ENCODE measurements around the gene ZNF469.
"Not testable (repeated sequence)": the region's sequence is repeated elsewhere in the genome, so short reads cannot be mapped to it uniquely, and the experiment has no call there.

The ZNF469 gene

DNA sequence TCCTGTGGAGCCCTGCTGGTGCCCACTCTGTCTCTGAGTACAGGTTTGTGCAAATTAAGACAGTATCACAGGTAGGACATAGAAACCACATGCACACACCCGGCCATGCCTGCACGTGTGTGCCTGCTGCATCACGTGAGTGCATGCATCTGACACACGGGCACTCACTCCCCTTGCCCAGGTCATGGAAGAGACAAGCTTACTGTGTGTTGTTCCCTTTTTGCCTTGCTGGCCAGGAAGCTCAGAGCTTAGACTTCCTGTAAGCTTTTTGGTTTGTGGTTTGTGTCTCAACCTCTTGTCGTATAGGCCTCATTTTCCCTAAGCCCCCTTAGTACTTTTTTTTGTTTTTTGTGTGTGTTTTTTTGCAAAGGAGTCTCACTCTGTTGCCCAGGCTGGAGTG is 25.0 kb downstream of the ZNF469 start:
- H3K4me1 Mint-ChIP-seq (ENCODE audit: low read depth) = peaks cover 31% of the 10 kb centered on the region
- H3K27ac Mint-ChIP-seq = peak overlapping the region; percentile 16
- H3K9me3 Mint-ChIP-seq = no peaks in the 10 kb centered on the region
- H3K27me3 Mint-ChIP-seq = peaks cover 10% of the 10 kb centered on the region
- no peak overlapping the region for H3K4me3 Mint-ChIP-seq
- intact Hi-C loops (cut with micrococcal nuclease) = no loop called here
- H3K36me3 Mint-ChIP-seq (ENCODE audit: low read depth) = no peaks in the 10 kb centered on the region

DNA sequence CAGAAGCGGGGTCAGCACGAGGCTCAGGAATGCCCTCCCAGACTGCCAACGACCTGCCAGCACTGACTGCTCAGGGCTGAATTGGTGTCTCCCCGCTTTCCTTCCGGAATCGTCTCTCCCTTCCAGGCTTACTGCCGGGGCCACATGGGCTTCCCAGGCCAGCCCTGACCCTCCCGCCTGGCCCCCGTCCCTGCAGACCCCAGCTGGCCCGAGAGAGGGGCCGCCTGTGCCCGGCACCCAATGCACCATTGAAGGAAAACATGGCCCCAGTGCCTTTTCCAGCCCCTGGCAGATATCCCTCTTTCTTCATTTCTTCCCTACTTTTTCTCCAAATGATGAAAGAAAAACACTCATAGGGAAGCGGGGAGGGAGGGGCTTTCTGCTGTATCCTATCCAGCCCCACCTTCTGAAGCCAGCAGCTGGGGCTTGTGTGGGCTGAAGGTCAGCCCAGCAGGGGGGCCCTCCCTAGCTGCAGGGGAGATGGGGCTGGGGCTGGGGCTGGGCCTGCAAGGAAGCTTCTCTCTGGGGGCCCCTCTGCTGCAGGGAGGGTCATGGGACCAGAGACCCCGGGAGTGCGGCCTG is 25.9 kb downstream of the ZNF469 start:
- Mint-ChIP-seq H3K36me3 (ENCODE audit: low read depth) (no peaks in the 10 kb centered on the region), H3K4me3 (no peak overlapping the region), H3K27me3 (peaks cover 8% of the 10 kb centered on the region), H3K4me1 (ENCODE audit: low read depth) (peaks cover 31% of the 10 kb centered on the region), H3K27ac (peak overlapping the region; percentile 16), H3K9me3 (no peaks in the 10 kb centered on the region)
- intact Hi-C loops (cut with micrococcal nuclease) = no loop called here

DNA sequence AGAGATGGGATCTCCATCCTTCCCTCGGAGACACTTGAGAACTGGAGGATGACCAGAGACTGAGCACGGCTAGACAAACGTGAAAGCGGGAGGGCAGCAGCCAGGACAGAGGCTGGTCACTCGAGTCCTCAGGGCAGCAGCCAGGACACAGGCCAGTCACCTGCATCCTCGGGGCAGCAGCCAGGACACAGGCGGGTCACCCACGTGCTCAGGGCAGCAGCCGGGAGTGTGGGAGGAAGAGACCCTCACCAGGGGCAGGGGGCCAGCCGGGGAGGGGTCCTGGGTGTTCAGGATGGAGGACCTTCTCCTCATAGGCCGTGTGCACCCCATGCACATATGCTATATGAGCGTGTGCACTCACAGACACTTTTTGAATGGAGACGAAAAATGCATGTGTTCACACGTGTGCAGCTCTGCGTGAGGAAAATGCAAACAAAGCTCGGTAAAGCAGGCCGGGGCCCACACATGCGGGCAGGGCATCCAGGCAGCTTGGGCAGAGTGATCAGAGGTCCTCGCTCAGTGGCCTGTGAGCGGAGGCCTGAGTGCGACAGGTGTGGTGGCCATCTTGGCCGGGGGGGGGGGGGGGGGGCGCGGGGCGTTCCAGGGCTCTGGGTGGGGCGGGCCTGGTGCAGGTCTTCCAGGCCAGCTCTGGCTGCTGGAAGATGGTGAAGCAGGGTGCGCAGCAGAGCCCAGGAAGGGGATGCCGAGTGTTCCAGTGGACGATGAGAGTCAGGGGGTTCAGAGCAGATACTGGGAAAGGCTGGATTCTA is 26.7 kb downstream of the ZNF469 start:
- intact Hi-C loops (cut with micrococcal nuclease) = no loop called here
- H3K27me3 Mint-ChIP-seq = peaks cover 3% of the 10 kb centered on the region
- H3K9me3 Mint-ChIP-seq = no peaks in the 10 kb centered on the region
- no peak overlapping the region for H3K4me3 Mint-ChIP-seq
- no peaks in the 10 kb centered on the region for H3K36me3 Mint-ChIP-seq (ENCODE audit: low read depth)
- peaks cover 31% of the 10 kb centered on the region for H3K4me1 Mint-ChIP-seq (ENCODE audit: low read depth)
- H3K27ac Mint-ChIP-seq = no peak overlapping the region

DNA sequence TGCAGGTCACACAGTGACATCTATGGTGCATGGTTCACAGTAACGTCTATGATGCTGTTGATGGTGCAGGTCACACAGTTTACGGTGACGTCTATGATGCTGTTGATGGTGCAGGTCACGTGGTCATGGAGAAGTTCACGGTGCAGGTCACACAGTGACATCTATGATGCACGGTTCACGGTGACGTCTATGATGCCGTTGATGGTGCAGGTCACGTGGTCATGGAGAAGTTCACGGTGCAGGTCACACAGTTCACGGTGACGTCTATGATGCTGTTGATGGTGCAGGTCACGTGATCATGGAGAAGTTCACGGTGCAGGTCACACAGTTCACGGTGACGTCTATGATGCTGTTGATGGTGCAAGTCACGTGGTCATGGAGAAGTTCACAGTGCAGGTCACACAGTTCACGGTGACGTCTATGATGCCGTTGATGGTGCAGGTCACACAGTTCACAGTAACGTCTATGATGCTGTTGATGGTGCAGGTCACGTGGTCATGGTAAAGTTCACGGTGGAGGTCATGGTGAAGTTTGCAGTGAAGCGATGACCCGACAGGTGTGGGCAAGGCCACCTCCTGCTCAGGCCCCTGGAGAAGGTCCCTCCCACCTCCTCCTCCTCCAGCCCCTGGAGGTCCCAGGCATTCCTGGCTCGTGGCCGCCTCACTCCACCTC is 27.7 kb downstream of the ZNF469 start:
- H3K4me3 Mint-ChIP-seq; H3K27ac Mint-ChIP-seq; H3K9me3 Mint-ChIP-seq; H3K27me3 Mint-ChIP-seq; intact Hi-C loops (cut with micrococcal nuclease); H3K36me3 Mint-ChIP-seq (ENCODE audit: low read depth): not testable (repeated sequence)
- peaks cover 31% of the 10 kb centered on the region for H3K4me1 Mint-ChIP-seq (ENCODE audit: low read depth)

DNA sequence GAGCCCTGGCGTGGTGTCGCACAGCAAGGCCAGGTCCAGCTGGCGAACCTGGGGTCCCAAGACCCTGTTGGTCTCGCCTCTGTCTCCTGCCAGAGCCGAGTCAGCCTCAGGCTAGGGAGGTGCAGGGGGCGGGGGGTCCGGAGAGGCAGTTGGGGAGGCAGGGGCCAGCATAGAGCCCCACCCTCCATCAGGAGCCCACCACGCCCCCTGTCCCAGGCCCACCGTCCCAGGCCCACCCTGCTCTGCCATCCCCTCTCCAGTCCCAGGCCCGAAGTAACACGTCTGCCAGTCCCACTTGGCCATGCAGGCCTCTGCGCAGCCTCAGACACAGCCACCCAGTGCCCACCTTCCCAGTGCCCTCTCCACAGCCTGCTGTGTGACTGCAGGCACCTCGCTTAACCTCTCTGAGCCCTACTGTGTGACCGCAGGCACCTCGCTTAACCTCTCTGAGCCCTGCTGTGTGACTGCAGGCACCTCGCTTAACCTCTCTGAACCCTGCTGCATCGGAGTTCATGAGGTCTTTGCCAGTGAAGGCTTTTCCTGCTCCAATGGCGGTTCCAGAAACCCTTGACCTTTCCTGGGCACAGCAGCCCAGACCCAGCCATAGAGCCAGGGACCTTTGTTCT is 29.3 kb downstream of the ZNF469 start:
- Mint-ChIP-seq H3K36me3 (ENCODE audit: low read depth) (no peaks in the 10 kb centered on the region), H3K9me3 (no peaks in the 10 kb centered on the region), H3K27me3 (no peaks in the 10 kb centered on the region), H3K27ac (no peak overlapping the region), H3K4me3 (no peak overlapping the region), H3K4me1 (ENCODE audit: low read depth) (peaks cover 28% of the 10 kb centered on the region)
- intact Hi-C loops (cut with micrococcal nuclease) = no loop called here

DNA sequence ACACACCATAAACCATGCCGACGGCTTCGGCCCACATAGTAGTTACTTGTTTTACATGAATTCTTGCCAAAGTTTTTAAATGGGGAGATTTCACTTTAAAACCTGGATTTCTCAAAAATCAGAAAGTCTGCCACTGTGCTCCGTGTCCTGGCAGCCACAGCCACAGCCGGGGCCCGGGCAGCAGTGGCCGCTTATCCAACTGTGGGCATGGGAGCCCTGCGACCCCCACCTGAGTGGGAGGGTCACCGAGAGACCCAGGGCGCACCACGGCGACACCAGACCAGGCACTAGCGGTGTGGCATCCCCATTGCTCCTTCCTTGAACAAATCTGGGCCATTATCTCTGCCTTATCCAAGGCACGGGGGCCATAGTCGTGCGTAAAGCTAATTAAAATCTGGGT is 30.0 kb downstream of the ZNF469 start:
- Mint-ChIP-seq H3K36me3 (ENCODE audit: low read depth) (no peaks in the 10 kb centered on the region), H3K4me3 (no peak overlapping the region), H3K4me1 (ENCODE audit: low read depth) (peaks cover 21% of the 10 kb centered on the region), H3K27ac (no peak overlapping the region), H3K27me3 (no peaks in the 10 kb centered on the region), H3K9me3 (no peaks in the 10 kb centered on the region)
- intact Hi-C loops (cut with micrococcal nuclease) = no loop called here

DNA sequence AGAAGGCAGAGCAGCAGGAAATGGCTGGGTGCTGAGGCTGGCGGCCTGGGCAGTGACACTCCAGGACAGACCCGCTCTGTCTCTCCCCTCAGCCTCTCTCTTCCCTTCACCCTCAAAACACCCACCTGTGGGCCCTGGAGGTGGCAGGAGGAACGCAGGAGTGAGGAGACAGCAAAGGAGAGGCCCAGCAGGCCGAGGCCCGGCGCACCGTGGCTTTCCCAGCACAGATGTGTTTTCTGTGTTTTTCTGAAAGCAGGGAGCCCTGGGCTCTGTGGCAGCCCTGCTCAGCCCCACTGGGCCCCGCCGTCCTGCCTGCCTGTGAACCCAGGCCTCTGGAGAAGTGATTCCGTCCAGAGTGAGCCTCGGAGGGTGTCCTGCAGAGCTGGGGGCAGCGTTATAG is 30.5 kb downstream of the ZNF469 start:
- Mint-ChIP-seq H3K27me3 (peaks cover 2% of the 10 kb centered on the region), H3K36me3 (ENCODE audit: low read depth) (no peaks in the 10 kb centered on the region), H3K4me1 (ENCODE audit: low read depth) (peaks cover 16% of the 10 kb centered on the region), H3K4me3 (no peak overlapping the region), H3K27ac (no peak overlapping the region), H3K9me3 (no peaks in the 10 kb centered on the region)
- intact Hi-C loops (cut with micrococcal nuclease) = no loop called here

DNA sequence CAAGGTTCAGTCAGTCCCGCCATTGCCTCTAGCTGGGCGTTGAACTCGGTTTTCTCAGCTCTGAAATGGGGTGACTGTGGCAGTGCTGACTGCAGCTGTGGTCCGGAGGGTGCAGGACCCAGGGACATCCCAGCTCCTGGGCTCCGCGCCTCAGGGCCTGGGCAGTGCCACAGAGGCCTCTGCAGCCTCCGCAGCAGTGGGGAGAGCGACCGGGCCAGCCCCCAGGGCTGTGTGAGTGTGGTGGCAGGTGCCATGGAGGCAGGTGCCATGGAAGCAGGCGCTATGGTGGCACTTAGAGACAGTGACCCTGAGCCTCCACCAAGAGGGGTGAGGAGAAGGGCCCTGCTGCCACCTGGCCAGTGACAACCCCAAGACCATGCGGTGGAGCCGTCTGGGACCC is 30.9 kb downstream of the ZNF469 start:
- no peaks in the 10 kb centered on the region for H3K36me3 Mint-ChIP-seq (ENCODE audit: low read depth)

DNA sequence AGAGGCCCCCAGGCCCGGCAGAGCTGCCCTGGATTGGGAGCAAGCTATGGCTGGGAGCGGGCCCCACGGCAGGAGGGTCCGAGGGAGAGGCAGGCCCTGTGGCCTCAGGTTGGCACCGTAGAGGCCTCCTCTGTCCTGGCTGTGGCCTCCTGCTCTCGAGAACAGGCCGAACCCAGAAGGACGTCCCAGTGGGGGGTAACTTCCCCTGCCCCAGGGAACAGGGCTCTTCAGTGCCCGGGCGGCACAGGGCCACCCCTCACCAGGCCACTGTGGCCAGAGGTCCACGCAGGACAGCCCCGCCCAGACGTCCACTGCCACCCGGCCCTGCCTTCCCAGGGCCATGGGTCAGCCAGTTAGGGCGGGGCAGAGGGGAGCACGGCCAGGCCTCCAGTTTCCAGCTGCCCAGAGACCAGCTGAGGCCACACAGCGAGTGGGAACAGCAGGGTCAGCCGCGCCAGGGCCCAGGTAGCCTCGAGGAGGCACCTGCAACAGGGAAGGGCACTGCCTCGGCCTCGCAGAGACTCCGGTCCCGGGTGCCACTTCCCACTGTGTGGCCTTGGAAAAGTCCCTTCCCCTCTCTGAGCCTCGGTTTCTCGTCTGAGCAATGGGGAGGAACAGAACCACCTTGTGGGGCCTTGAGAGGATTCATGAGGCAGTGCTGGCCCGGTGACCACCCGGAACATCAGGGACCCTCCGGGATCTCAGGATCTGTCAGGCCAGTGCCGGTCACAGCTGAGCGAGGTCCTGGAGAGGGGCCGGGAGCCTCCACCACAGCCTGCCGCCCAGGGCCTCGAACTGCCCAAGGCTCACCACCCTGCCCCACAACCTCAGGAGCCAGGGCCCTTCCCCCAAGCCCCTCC is 32.0 kb downstream of the ZNF469 start:
- H3K27ac Mint-ChIP-seq = no peak overlapping the region
- peaks cover 11% of the 10 kb centered on the region for H3K27me3 Mint-ChIP-seq
- no peaks in the 10 kb centered on the region for H3K36me3 Mint-ChIP-seq (ENCODE audit: low read depth)
- intact Hi-C loops (cut with micrococcal nuclease) = no loop called here
- H3K9me3 Mint-ChIP-seq = no peaks in the 10 kb centered on the region
- H3K4me1 Mint-ChIP-seq (ENCODE audit: low read depth) = peaks cover 4% of the 10 kb centered on the region
- no peak overlapping the region for H3K4me3 Mint-ChIP-seq

More for the DNA sequence above, 30.9 kb downstream of the ZNF469 start:
- intact Hi-C loops (cut with micrococcal nuclease) = no loop called here
- Mint-ChIP-seq H3K4me1 (ENCODE audit: low read depth) (peaks cover 12% of the 10 kb centered on the region), H3K4me3 (no peak overlapping the region), H3K27ac (no peak overlapping the region), H3K27me3 (peaks cover 4% of the 10 kb centered on the region), H3K9me3 (no peaks in the 10 kb centered on the region)

DNA sequence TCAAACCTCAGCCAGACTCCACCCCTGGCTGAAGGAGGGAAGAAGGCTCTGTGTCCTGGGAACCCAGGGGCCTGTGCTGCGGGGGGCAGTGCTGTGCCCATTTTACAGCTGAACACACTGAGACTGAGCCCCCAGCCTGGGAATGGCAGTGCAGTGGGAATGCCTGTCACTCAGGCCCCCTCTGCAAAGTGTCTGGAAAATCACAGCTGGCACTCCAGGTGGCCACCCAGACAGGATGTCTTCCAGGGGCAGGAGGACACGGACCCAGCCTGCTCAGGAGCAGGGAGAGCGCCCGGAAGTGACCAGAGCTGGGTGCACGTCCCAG is 32.6 kb downstream of the ZNF469 start:
- H3K9me3 Mint-ChIP-seq = no peaks in the 10 kb centered on the region
- intact Hi-C loops (cut with micrococcal nuclease) = no loop called here
- no peak overlapping the region for H3K27ac Mint-ChIP-seq
- no peaks in the 10 kb centered on the region for H3K4me1 Mint-ChIP-seq (ENCODE audit: low read depth)
- H3K4me3 Mint-ChIP-seq = no peak overlapping the region
- peaks cover 16% of the 10 kb centered on the region for H3K27me3 Mint-ChIP-seq
- H3K36me3 Mint-ChIP-seq (ENCODE audit: low read depth) = no peaks in the 10 kb centered on the region

DNA sequence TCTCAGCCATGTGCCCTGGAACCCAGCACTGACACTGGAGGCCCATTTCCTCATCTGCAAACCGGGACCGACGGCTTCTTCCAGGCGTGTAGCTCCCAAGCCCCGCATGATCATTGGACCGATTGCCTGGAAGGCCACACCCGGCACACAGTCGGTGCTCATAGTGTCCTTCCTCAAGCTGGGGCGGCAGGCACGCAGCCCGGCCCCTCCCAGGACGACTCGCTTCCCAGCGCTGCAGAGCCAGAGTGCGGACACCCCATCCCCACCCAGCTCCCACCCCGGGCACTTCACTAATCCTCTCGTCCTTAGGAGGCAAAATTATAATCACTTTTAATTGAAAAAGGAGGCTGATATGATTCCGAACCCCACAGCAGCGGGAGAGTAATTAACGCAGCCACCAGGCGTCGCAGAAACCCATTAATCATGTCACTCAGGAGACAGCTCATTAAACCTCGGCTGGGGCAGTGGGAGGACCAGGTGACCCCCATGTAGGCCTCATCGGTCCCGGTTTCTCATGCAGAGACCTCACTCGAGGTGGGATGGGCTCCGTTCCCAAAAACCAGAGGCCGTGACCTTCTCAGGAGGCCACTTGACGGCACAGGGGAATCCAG is 33.1 kb downstream of the ZNF469 start:
- Mint-ChIP-seq H3K4me1 (ENCODE audit: low read depth) (no peaks in the 10 kb centered on the region), H3K9me3 (no peaks in the 10 kb centered on the region), H3K27ac (no peak overlapping the region), H3K4me3 (no peak overlapping the region), H3K36me3 (ENCODE audit: low read depth) (no peaks in the 10 kb centered on the region), H3K27me3 (peaks cover 20% of the 10 kb centered on the region)
- intact Hi-C loops (cut with micrococcal nuclease) = no loop called here

DNA sequence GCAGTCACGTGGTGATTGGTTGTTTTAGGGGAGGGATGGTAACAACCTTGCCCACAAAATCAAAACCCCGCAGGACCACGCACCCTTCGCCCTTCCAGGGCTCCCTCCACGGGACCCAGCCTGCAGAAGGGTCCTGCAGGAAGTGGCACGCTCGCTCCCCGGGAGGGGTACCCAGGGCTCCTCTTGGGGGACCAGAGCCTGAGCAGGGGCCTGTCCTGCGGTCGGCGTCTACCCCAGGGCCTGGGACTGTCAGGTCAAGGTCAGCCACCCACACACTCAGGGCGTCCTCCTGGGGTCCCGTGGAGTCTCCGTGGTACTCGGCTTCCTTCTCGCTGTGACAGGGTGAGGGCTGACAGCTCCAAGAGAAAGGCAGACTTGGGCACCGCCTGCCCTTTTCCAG is 33.9 kb downstream of the ZNF469 start:
- Mint-ChIP-seq H3K27me3 (peaks cover 21% of the 10 kb centered on the region), H3K27ac (no peak overlapping the region), H3K9me3 (no peaks in the 10 kb centered on the region), H3K4me1 (ENCODE audit: low read depth) (no peaks in the 10 kb centered on the region), H3K36me3 (ENCODE audit: low read depth) (no peaks in the 10 kb centered on the region), H3K4me3 (no peak overlapping the region)
- intact Hi-C loops (cut with micrococcal nuclease) = no loop called here

DNA sequence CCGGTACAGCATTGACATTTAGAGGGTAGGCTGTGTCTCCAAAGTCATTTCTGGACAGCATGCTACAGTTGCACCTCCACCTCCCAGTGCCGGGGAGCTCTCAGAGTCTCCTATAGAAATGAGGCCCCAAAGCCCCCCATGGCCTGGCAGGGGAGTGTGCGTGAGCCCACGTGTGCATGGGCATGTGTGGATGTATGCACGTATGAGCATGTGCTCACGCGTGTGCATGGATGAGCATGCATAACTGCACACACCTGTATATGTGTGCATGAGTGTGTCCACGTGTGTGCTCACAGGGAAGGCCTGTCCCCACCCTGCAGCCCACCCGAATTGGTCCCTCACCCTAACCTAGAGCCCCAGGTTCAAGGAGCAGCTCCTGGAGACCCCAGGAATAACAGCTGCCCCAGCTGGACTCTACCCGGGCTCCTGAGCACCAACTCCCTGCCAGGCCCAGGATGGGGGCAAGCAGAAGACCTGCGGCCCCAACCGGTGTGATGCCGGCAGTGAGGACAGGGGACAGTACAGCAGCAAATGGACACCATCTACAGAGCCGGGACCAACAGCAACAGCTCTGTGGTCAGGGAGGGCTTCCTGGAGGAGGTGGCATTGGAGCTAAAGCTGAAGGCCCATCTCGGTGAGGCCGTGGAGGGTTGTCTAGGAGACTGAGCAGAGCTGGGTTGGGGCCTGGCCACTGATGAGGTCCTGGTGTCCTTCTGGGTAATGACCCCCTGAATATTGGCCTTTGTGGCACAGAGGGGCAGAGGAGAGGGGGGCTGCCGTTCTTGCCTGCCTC is 35.1 kb downstream of the ZNF469 start:
- intact Hi-C loops (cut with micrococcal nuclease) = no loop called here
- Mint-ChIP-seq H3K27me3 (peaks cover 24% of the 10 kb centered on the region), H3K4me1 (ENCODE audit: low read depth) (no peaks in the 10 kb centered on the region), H3K27ac (no peak overlapping the region), H3K9me3 (peaks cover 7% of the 10 kb centered on the region), H3K4me3 (no peak overlapping the region), H3K36me3 (ENCODE audit: low read depth) (no peaks in the 10 kb centered on the region)

Data from dendritic cell treated with granulocyte-macrophage colony-stimulating factor and Interleukin-4, amounts not matched to agents 40 ng/mL and 50 ng/mL, for 4 days (primary cell).